ENCODE measurements around the gene KCND2. TPM values are rescaled to one million over a fixed set of nuclear protein-coding genes. Genes with fewer than 3 reads are reported as not detected.

The KCND2 gene
- total and polyA plus RNA-seq, 2 of the 8 experiments (the other 6 are each of a cell fraction or from before 2014, with no cell fraction given), result 4.6 to 7.7 TPM

DNA sequence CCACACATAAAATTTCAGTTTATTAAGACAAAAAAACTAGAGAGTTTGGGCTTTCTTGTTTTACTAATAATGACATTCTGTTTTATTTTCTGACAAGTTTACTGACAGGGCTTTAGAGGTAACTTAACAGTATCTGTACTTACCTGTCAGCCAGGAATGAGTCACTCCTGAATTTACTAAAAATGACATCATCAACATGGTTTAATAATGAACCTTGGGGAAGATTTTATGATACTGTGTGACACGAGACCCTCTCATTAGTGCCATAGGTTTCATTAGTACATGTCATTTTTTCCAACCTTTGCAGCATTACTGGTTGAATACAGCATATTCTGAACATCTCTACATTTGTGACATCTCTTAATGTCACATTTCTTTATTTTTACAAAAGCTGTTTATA, 131.1 kb downstream of the KCND2 start:
- H3K36me3 ChIP-seq (ENCODE audit: control insufficient read depth in 2 of 4, insufficient read depth in 4 of 4, low read length in 3 of 4), result no peaks in the 10 kb centered on the region
- no peak overlapping the region for H2BK12ac ChIP-seq (ENCODE audit: low read depth, low read length)
- H3K27me3 ChIP-seq (replicated peaks in 1 of 4; ENCODE audit: control insufficient read depth in 3 of 4, extremely low read depth in 1 of 4, insufficient read depth in 3 of 4, low read length in 3 of 4), result no peaks in the 10 kb centered on the region
- FAIRE-seq (no peak), DNase-seq (ENCODE audit: low read depth in 1 of 2, low spot score in 2 of 2) (no peak)
- TF ChIP-seq ASH2L (IDR thresholded peaks at IDR 0.05; ENCODE audit: low read length) (no peak), SP1 (IDR thresholded peaks at IDR 0.05; ENCODE audit: low read depth, low read length) (no peak), JUND (IDR thresholded peaks at IDR 0.05; ENCODE audit: low read length) (no peak), KDM4A (IDR thresholded peaks at IDR 0.05; ENCODE audit: low read depth, low read length, severe bottlenecking) (no peak), TAF1 (IDR thresholded peaks at IDR 0.05; ENCODE audit: low read depth, low read length) (no peak), CEBPB (IDR thresholded peaks at IDR 0.05; ENCODE audit: low read depth, low read length) (no peak), ZNF274 (IDR thresholded peaks at IDR 0.05; ENCODE audit: borderline replicate concordance, extremely low read depth, low read length) (no peak), EZH2 (IDR thresholded peaks at IDR 0.05; ENCODE audit: low read depth, low read length, severe bottlenecking) (no peak), YY1 (IDR thresholded peaks at IDR 0.05; ENCODE audit: low read depth, low read length) (no peak), SIN3A (conservative IDR thresholded peaks at IDR 0.05 in 1 of 2, IDR thresholded peaks at IDR 0.05 in 1 of 2; ENCODE audit: low read depth in 1 of 2, low read length in 2 of 2) (no peak), SIRT6 (IDR thresholded peaks at IDR 0.05; ENCODE audit: low read length) (no peak), SUZ12 (IDR thresholded peaks at IDR 0.05; ENCODE audit: low read length) (no peak)
- no peak overlapping the region for H2AK5ac ChIP-seq (ENCODE audit: low read depth, low read length)
- no peaks in the 10 kb centered on the region for H4K20me1 ChIP-seq (replicated peaks in 1 of 2; ENCODE audit: control insufficient read depth in 1 of 2, insufficient read depth in 2 of 2, low read length in 2 of 2)
- POLR2A ChIA-PET (ENCODE audit: partially characterized antibody), result no interaction called here
- no peaks in the 10 kb centered on the region for H3K4me1 ChIP-seq (replicated peaks in 1 of 4; ENCODE audit: control insufficient read depth in 3 of 4, insufficient read depth in 4 of 4, low read length in 3 of 4)
- H2AFZ ChIP-seq (ENCODE audit: low read length), result no peak overlapping the region
- H3K4me3 ChIP-seq (ENCODE audit: extremely low read depth in 1 of 4, insufficient read depth in 2 of 4, low read depth in 3 of 4, low read length in 4 of 4), result no peak overlapping the region
- no peaks in the 10 kb centered on the region for H3K9me3 ChIP-seq (ENCODE audit: insufficient read depth in 2 of 2, low read depth in 1 of 2, low read length in 1 of 2)
- no peak overlapping the region for H4K5ac ChIP-seq (ENCODE audit: insufficient read length, low read depth, low read length)
- no peak overlapping the region for H3K4me2 ChIP-seq (ENCODE audit: insufficient read depth in 1 of 2, low read depth in 2 of 2, low read length in 2 of 2)
- no peak overlapping the region for H2BK5ac ChIP-seq (ENCODE audit: low read depth, low read length)
- H3K18ac ChIP-seq (ENCODE audit: extremely low read depth, low read length), result no peak overlapping the region
- CTCF ChIA-PET (ENCODE audit: partially characterized antibody), result interaction anchor here (1.1 kb wide), 1 partner anchor 67 kb away, joined by 6 read pairs; no protein-coding TSS in a partner anchor
- no peak overlapping the region for H3K9ac ChIP-seq (replicated peaks in 1 of 4; ENCODE audit: extremely low read depth in 1 of 4, low read depth in 3 of 4, low read length in 3 of 4)
- no peaks in the 10 kb centered on the region for H3K79me1 ChIP-seq (ENCODE audit: low read depth, low read length)
- no peak overlapping the region for H4K8ac ChIP-seq (ENCODE audit: extremely low read depth, insufficient read depth, low read length)
- 85% methylated on average over 1 of the region's 1 CpG; no CpG with 5 or more reads in 1 of the 2 experiments for WGBS, 2 experiments (ENCODE audit: extremely low coverage in 1 of 2, insufficient coverage in 1 of 2, insufficient read length in 1 of 2, insufficient replicate concordance in 2 of 2, low coverage in 1 of 2, low lambda C conversion rate in 2 of 2, missing lambda C conversion rate in 1 of 2)
- no peak overlapping the region for H3K23ac ChIP-seq (ENCODE audit: insufficient read length)
- H3K14ac ChIP-seq (ENCODE audit: insufficient read length), result no peak overlapping the region
- H3K56ac ChIP-seq (replicated peaks; ENCODE audit: insufficient read length, low read depth, low read length), result no peak overlapping the region
- H4K91ac ChIP-seq (replicated peaks; ENCODE audit: insufficient read length, low read length), result no peak overlapping the region
- H3K27ac ChIP-seq (ENCODE audit: low read depth, low read length), result no peak overlapping the region
- no peak overlapping the region for H3K4ac ChIP-seq (replicated peaks; ENCODE audit: insufficient read length, low read depth, low read length)
- no peak overlapping the region for H2BK120ac ChIP-seq (replicated peaks; ENCODE audit: low read depth, low read length)
- H2BK20ac ChIP-seq (ENCODE audit: low read length), result no peak overlapping the region
- H2BK15ac ChIP-seq (ENCODE audit: low read length), result no peak overlapping the region
- H3K79me2 ChIP-seq (ENCODE audit: control insufficient read depth in 1 of 2, insufficient read depth in 2 of 2, low read length in 2 of 2), result no peaks in the 10 kb centered on the region
- no peaks in the 10 kb centered on the region for H3K23me2 ChIP-seq (ENCODE audit: low read depth, low read length)
